SK-N-SH (cell line): Measurements from ENCODE around the gene DNMT3A.

Experiments
- RAD21 ChIP-seq: IDR thresholded peaks from 2 replicates; pipeline ENCODE4 v1.6.1; 2012; ENCODE audit warnings: mild to moderate bottlenecking, low read length
- YY1 ChIP-seq: IDR thresholded peaks from 2 replicates; pipeline ENCODE4 v1.4.0; 2012; ENCODE audit warnings: low read depth, mild to moderate bottlenecking

DNA sequence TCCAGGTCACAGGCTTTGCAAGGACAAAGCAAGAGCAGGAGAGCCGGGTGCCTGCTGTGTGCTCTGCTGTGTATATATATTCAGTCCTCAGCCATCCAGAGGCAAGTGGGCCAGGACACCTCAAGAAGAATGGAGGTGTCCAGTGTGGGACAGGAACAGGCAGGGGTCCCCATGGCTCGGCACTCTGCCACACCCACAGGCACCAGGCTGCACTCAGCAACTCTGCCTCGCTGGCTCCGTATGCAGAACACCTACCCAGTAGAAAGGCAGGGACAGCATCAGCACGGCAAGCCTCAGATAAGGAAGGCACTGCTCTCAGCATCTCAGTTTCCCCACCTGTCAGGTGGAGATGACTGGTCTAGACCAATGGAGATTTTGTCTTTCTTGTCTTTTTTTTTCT, 57.8 kb downstream of the DNMT3A start:
- TF ChIP-seq RAD21 (no peak), YY1 (no peak)
